Prostate gland (tissue), 2 donors: ENCODE measurements around the gene ANKRD44. TPM values are rescaled to one million over a fixed set of nuclear protein-coding genes. Genes with fewer than 3 reads are reported as not detected.

Experiments used
- DNase-seq: peaks from one replicate; pipeline ENCODE4 v3.0.0-alpha.2; 2019; ENCODE audit warnings: low spot score
- H3K27ac ChIP-seq, 2 donors: fragments of 200-600 bp; sonication (generic); 2 replicates each; pipeline ENCODE4 v1.5.1; 2017 to 2019
- H3K27me3 ChIP-seq: fragments of 200-600 bp; sonication (generic); replicated peaks from 2 replicates; pipeline ENCODE4 v1.5.1; 2019; ENCODE audit not compliant: insufficient read depth
- H3K36me3 ChIP-seq, 2 donors: fragments of 200-600 bp; sonication (generic); 1 replicate in 1 of 2; 2 replicates in 1 of 2; pipeline versions ENCODE4 v1.5.1 to v1.8.1; 2017 to 2019
- H3K4me1 ChIP-seq: fragments of 200-600 bp; sonication (generic); replicated peaks from 2 replicates; pipeline ENCODE4 v1.5.1; 2019
- H3K4me3 ChIP-seq, 2 donors: fragments of 200-600 bp; sonication (generic); 2 replicates each; pipeline ENCODE4 v1.5.1; 2017 to 2019
- H3K9me3 ChIP-seq: fragments of 200-600 bp; sonication (generic); 2 replicates; pipeline ENCODE4 v1.5.1; 2017
- POLR2A ChIP-seq: fragments of 450-650 bp; IDR thresholded peaks from one replicate; pipeline ENCODE4 v1.6.1; 2016; ENCODE audit warnings: antibody characterized with exemption, mild to moderate bottlenecking
- POLR2AphosphoS5 ChIP-seq: sonication (generic); formaldehyde crosslinking; IDR thresholded peaks from one replicate; pipeline ENCODE4 v1.6.1; 2017; ENCODE audit warnings: antibody characterized with exemption
- WGBS: methylation state at CpG from one replicate; pipeline ENCODE4 v1.1.5; 2018; 5-methylcytosine and 5-hydroxymethylcytosine counted together
- intact Hi-C: fragments of 100-400 bp; cut with DNase I; formaldehyde crosslinking; loops from one replicate; pipeline ENCODE4 v1.14.2; 2022
- total RNA-seq, 2 donors: library from RNA; depleted of rRNA; stranded (reverse); fragments of >200 nt; gene quantifications; one replicate each; pipeline ENCODE4 v1.1.0, GENCODE V29; 2016
- TF ChIP-seq, protein P1 (sequence below), 4 experiments: fragments of 200-600 bp in 2 of 4; fragments of 450-650 bp in 2 of 4; sonication (generic) in 2 of 4; IDR thresholded peaks; 1 replicate in 3 of 4; 2 replicates in 1 of 4; pipeline ENCODE4 v1.5.1; 2016 to 2019; ENCODE audit warnings: antibody characterized with exemption in 4 of 4, mild to moderate bottlenecking in 2 of 4, moderate library complexity in 2 of 4

Gene ANKRD44
- total RNA-seq, 2 donors from 2014 or later, result 6.0 to 11.2 TPM

GRCh38 chr2:196984903-196985302 is 325.7 kb downstream of the ANKRD44 start:
- Histone ChIP-seq H3K27ac (no peak overlapping the region), H3K27me3 (no peaks in the 10 kb centered on the region), H3K4me3 (no peak overlapping the region), H3K4me1 (no peaks in the 10 kb centered on the region), H3K9me3 (no peaks in the 10 kb centered on the region), H3K36me3 (no peaks in the 10 kb centered on the region)
- no peak for DNase-seq
- intact Hi-C loops, result no loop called here
- TF ChIP-seq POLR2AphosphoS5 (no peak), POLR2A (no peak)
- TF ChIP-seq, protein P1, sequence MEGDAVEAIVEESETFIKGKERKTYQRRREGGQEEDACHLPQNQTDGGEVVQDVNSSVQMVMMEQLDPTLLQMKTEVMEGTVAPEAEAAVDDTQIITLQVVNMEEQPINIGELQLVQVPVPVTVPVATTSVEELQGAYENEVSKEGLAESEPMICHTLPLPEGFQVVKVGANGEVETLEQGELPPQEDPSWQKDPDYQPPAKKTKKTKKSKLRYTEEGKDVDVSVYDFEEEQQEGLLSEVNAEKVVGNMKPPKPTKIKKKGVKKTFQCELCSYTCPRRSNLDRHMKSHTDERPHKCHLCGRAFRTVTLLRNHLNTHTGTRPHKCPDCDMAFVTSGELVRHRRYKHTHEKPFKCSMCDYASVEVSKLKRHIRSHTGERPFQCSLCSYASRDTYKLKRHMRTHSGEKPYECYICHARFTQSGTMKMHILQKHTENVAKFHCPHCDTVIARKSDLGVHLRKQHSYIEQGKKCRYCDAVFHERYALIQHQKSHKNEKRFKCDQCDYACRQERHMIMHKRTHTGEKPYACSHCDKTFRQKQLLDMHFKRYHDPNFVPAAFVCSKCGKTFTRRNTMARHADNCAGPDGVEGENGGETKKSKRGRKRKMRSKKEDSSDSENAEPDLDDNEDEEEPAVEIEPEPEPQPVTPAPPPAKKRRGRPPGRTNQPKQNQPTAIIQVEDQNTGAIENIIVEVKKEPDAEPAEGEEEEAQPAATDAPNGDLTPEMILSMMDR (IDR thresholded peaks at IDR 0.05), result no peak
- 97% methylated on average over 5 of the region's 5 CpGs for WGBS

- no peak for TF ChIP-seq POLR2AphosphoS5
- TF ChIP-seq POLR2A, result no peak
- TF ChIP-seq, protein P1 (IDR thresholded peaks at IDR 0.05), result no peak
- DNase-seq, result no peak
Measured at GRCh38 chr2:196983934-196984333, 326.6 kb downstream of the ANKRD44 start.

GRCh38 chr2:196980473-196980872 is 330.1 kb downstream of the ANKRD44 start:
- no peak overlapping the region for H3K4me3 ChIP-seq
- 32% methylated on average over 3 of the region's 3 CpGs for WGBS
- no peaks in the 10 kb centered on the region for H3K9me3 ChIP-seq
- no peak for TF ChIP-seq POLR2AphosphoS5
- no peak for DNase-seq
- H3K27ac ChIP-seq, result no peak overlapping the region
- H3K36me3 ChIP-seq, result no peaks in the 10 kb centered on the region
- no peaks in the 10 kb centered on the region for H3K27me3 ChIP-seq
- intact Hi-C loops, result no loop called here
- no peaks in the 10 kb centered on the region for H3K4me1 ChIP-seq

More at GRCh38 chr2:196983934-196984333, 326.6 kb downstream of the ANKRD44 start:
- intact Hi-C loops, result no loop called here
- H3K36me3 ChIP-seq, result no peaks in the 10 kb centered on the region
- H3K27me3 ChIP-seq, result no peaks in the 10 kb centered on the region
- 82% methylated on average over 3 of the region's 3 CpGs for WGBS
- no peaks in the 10 kb centered on the region for H3K9me3 ChIP-seq
- no peak overlapping the region for H3K27ac ChIP-seq
- H3K4me3 ChIP-seq, result no peak overlapping the region
- no peaks in the 10 kb centered on the region for H3K4me1 ChIP-seq

DNA sequence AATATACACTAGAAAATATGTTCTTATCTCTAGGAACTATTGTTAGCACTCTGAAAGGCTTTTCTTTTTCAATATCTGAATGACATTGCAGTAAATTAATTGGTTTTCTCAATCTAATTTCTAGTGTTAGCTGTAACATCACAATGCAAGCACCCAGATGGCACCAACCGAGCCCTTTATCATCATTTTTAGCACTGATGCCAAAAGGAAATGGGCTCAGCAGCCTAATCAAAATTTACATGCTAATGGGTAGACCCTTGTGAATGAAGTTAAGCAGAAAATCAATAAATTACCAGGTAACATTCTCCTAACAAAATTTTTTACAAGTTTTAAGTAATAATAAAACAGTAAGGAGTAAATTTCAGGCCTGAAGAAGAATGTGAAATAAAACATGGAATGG is 330.6 kb downstream of the ANKRD44 start:
- H3K9me3 ChIP-seq, result no peaks in the 10 kb centered on the region
- no peak for DNase-seq
- intact Hi-C loops, result no loop called here
- no peaks in the 10 kb centered on the region for H3K36me3 ChIP-seq
- no peak overlapping the region for H3K4me3 ChIP-seq
- no peaks in the 10 kb centered on the region for H3K27me3 ChIP-seq
- WGBS, result 70% methylated on average over 1 of the region's 1 CpG
- no peaks in the 10 kb centered on the region for H3K4me1 ChIP-seq
- no peak for TF ChIP-seq POLR2A
- TF ChIP-seq, protein P1 (IDR thresholded peaks at IDR 0.05), result no peak
- no peak for TF ChIP-seq POLR2AphosphoS5
- no peak overlapping the region for H3K27ac ChIP-seq

GRCh38 chr2:196977507-196977906 is 333.1 kb downstream of the ANKRD44 start:
- Histone ChIP-seq H3K9me3 (no peaks in the 10 kb centered on the region), H3K4me1 (no peaks in the 10 kb centered on the region), H3K4me3 (no peak overlapping the region), H3K27me3 (no peaks in the 10 kb centered on the region), H3K27ac (no peak overlapping the region), H3K36me3 (no peaks in the 10 kb centered on the region)
- TF ChIP-seq POLR2AphosphoS5 (no peak), POLR2A (no peak)
- TF ChIP-seq, protein P1 (IDR thresholded peaks at IDR 0.05), result no peak
- DNase-seq, result no peak
- 38% methylated on average over 2 of the region's 2 CpGs for WGBS
- intact Hi-C loops, result no loop called here
